Panc1 (cell line): Measurements from ENCODE around the gene PTPN18.

Experiments
- POLR2AphosphoS5 ChIP-seq: IDR thresholded peaks from 2 replicates; pipeline ENCODE4 v1.6.1; 2012; ENCODE audit warnings: mild to moderate bottlenecking, low read depth, low read length, moderate library complexity
- SIN3A ChIP-seq: IDR thresholded peaks from 2 replicates; pipeline ENCODE4 v1.6.1; 2012; ENCODE audit warnings: low read depth, mild to moderate bottlenecking, low read length, moderate library complexity, borderline replicate concordance; ENCODE audit not compliant: insufficient read depth
- TCF7L2 ChIP-seq: IDR thresholded peaks from 2 replicates; pipeline ENCODE4 v1.6.1; 2011; ENCODE audit warnings: mild to moderate bottlenecking, low read depth, low read length, inconsistent platforms
- TF ChIP-seq, protein P1 (sequence below): fragments of 450-650 bp; IDR thresholded peaks from 2 replicates; pipeline ENCODE4 v1.5.1; 2017; ENCODE audit warnings: mild to moderate bottlenecking

GRCh38 chr2:130328710-130329109, 27.1 kb upstream of the PTPN18 start:
- TF ChIP-seq, protein P1, sequence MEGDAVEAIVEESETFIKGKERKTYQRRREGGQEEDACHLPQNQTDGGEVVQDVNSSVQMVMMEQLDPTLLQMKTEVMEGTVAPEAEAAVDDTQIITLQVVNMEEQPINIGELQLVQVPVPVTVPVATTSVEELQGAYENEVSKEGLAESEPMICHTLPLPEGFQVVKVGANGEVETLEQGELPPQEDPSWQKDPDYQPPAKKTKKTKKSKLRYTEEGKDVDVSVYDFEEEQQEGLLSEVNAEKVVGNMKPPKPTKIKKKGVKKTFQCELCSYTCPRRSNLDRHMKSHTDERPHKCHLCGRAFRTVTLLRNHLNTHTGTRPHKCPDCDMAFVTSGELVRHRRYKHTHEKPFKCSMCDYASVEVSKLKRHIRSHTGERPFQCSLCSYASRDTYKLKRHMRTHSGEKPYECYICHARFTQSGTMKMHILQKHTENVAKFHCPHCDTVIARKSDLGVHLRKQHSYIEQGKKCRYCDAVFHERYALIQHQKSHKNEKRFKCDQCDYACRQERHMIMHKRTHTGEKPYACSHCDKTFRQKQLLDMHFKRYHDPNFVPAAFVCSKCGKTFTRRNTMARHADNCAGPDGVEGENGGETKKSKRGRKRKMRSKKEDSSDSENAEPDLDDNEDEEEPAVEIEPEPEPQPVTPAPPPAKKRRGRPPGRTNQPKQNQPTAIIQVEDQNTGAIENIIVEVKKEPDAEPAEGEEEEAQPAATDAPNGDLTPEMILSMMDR = no peak
- TF ChIP-seq SIN3A (no peak), POLR2AphosphoS5 (no peak), TCF7L2 (no peak)
